ENCODE data around the gene INVS. TPM values are rescaled to one million over a fixed set of nuclear protein-coding genes. Genes with fewer than 3 reads are reported as not detected.

Gene INVS
- polyA plus RNA-seq, 1 of the 3 experiments (the other 2 are of a cell fraction), result 8.1 TPM

GRCh38 chr9:100308965-100309564 lies 210.0 kb downstream of the INVS start:
- Histone ChIP-seq H3K4me3 (ENCODE audit: low read depth in 2 of 2, low read length in 1 of 2) (no peak overlapping the region), H4K20me1 (ENCODE audit: insufficient read depth) (no peaks in the 10 kb centered on the region), H3K9ac (peak overlapping the region; percentile 23), H3K9me2 (no peaks in the 10 kb centered on the region), H3K36me3 (replicated peaks in 1 of 2; ENCODE audit: control insufficient read depth in 1 of 2, insufficient read depth in 2 of 2, low read length in 1 of 2) (peaks cover 54 to 69% of the 10 kb centered on the region in 2 experiments), H3K9me3 (no peaks in the 10 kb centered on the region; the same call in 1 of the 2 replicates), H3K27ac (ENCODE audit: low read depth in 2 of 2, low read length in 1 of 2) (peak overlapping the region; percentile 58 to 86; a peak in 3 of 4 replicates), H3F3A (replicated peaks; ENCODE audit: insufficient read depth) (peaks cover 57% of the 10 kb centered on the region), H2AFZ (ENCODE audit: low read depth) (no peak overlapping the region), H3K4me1 (ENCODE audit: control insufficient read depth in 1 of 2, insufficient read depth in 2 of 2, low read depth in 1 of 2, low read length in 1 of 2) (peaks cover 0 to 26% of the 10 kb centered on the region in 2 experiments; a peak in 1 of 4 replicates), H3K4me2 (peak overlapping the region; percentile 32), H3K27me3 (ENCODE audit: insufficient read depth) (no peaks in the 10 kb centered on the region), H3K79me2 (ENCODE audit: insufficient read depth) (peaks cover 75% of the 10 kb centered on the region)
- ChIA-PET POLR2A (no interaction called here), CTCF (interaction anchor here (1.5 kb wide), 1 partner anchor 11 kb away, joined by 3 read pairs; no protein-coding TSS in a partner anchor)
- no peak for DNase-seq
- 79% methylated on average over 1 of the region's 1 CpG for WGBS (ENCODE audit: low lambda C conversion rate)
- TF ChIP-seq POLR2AphosphoS5 (IDR thresholded peaks at IDR 0.05; ENCODE audit: low read depth, low read length) (no peak), GABPA (IDR thresholded peaks at IDR 0.05; ENCODE audit: low read depth) (no peak), NFIC (IDR thresholded peaks at IDR 0.05; ENCODE audit: borderline replicate concordance) (no peak), REST (IDR thresholded peaks at IDR 0.05; ENCODE audit: low read depth, low read length) (no peak), MXI1 (IDR thresholded peaks at IDR 0.05; ENCODE audit: low read depth, low read length) (no peak), ZBTB33 (IDR thresholded peaks at IDR 0.05; ENCODE audit: borderline replicate concordance, low read depth) (no peak), FOSL2 (IDR thresholded peaks at IDR 0.05; ENCODE audit: borderline replicate concordance, low read depth) (peak; percentile 49; the same call in 1 of the 2 replicates), SMC3 (IDR thresholded peaks at IDR 0.05; ENCODE audit: low read depth, low read length) (no peak), JUND (IDR thresholded peaks at IDR 0.05) (0 out of 2 replicates have a peak, but pooled peaks have one; percentile 17), USF2 (IDR thresholded peaks at IDR 0.05; ENCODE audit: borderline replicate concordance, low read depth, low read length) (no peak), RCOR1 (IDR thresholded peaks at IDR 0.05; ENCODE audit: low read length) (no peak), EZH2phosphoT487 (IDR thresholded peaks at IDR 0.05; ENCODE audit: borderline replicate concordance, low read depth) (no peak), YY1 (IDR thresholded peaks at IDR 0.05; ENCODE audit: low read depth) (no peak), SIN3A (IDR thresholded peaks at IDR 0.05; ENCODE audit: borderline replicate concordance, low read depth, low read length) (no peak), RAD21 (IDR thresholded peaks at IDR 0.05; ENCODE audit: low read length) (no peak), GATA2 (CRISPR knock-in tag; IDR thresholded peaks at IDR 0.05) (no peak), CTCF (IDR thresholded peaks at IDR 0.05) (no peak), NRF1 (IDR thresholded peaks at IDR 0.05; ENCODE audit: low read depth, low read length) (no peak), MEF2A (IDR thresholded peaks at IDR 0.05; ENCODE audit: borderline replicate concordance, low read depth) (peak; percentile 64; the same call in 1 of the 2 replicates)
- TF ChIP-seq, protein P1, sequence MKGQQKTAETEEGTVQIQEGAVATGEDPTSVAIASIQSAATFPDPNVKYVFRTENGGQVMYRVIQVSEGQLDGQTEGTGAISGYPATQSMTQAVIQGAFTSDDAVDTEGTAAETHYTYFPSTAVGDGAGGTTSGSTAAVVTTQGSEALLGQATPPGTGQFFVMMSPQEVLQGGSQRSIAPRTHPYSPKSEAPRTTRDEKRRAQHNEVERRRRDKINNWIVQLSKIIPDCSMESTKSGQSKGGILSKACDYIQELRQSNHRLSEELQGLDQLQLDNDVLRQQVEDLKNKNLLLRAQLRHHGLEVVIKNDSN (IDR thresholded peaks at IDR 0.05; ENCODE audit: borderline replicate concordance, low read depth), result no peak
- TF ChIP-seq, protein P2, sequence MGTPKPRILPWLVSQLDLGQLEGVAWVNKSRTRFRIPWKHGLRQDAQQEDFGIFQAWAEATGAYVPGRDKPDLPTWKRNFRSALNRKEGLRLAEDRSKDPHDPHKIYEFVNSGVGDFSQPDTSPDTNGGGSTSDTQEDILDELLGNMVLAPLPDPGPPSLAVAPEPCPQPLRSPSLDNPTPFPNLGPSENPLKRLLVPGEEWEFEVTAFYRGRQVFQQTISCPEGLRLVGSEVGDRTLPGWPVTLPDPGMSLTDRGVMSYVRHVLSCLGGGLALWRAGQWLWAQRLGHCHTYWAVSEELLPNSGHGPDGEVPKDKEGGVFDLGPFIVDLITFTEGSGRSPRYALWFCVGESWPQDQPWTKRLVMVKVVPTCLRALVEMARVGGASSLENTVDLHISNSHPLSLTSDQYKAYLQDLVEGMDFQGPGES (IDR thresholded peaks at IDR 0.05; ENCODE audit: low read depth, low read length), result no peak
- TF ChIP-seq, protein P3, sequence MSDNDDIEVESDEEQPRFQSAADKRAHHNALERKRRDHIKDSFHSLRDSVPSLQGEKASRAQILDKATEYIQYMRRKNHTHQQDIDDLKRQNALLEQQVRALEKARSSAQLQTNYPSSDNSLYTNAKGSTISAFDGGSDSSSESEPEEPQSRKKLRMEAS (IDR thresholded peaks at IDR 0.05; ENCODE audit: low read depth), result no peak

Measured in SK-N-SH (cell line).